H1 (cell line): Measurements from ENCODE around the gene SCGN. TPM values are rescaled to one million over a fixed set of nuclear protein-coding genes. Genes with fewer than 3 reads are reported as not detected.

Source experiments
- CTCF ChIA-PET: fragments of 300-600 bp; sonication (Branson Sonifier 250); formaldehyde crosslinking; loops from one replicate; lab custom pipeline; 2021; ENCODE audit not compliant: partially characterized antibody; lab: Charles Lee
- POLR2A ChIA-PET: fragments of 300-600 bp; sonication (Branson Sonifier 250); formaldehyde crosslinking; loops from one replicate; lab custom pipeline; 2021; ENCODE audit warnings: inconsistent platforms; ENCODE audit not compliant: partially characterized antibody; lab: Charles Lee
- DNase-seq, 2 experiments: peaks; one replicate each; pipeline versions ENCODE4 v3.0.0 to v3.0.0-alpha.2; 2010 to 2022; ENCODE audit warnings: low spot score in 2 of 2, low read depth in 1 of 2, mixed read lengths in 1 of 2
- FAIRE-seq: peaks from 2 replicates; lab custom pipeline; 2011; peaks lifted over from hg19 to GRCh38; lab: Jason Lieb, UNC
- H2AFZ ChIP-seq: 2 replicates; pipeline ENCODE4 v1.8.1; 2012; ENCODE audit warnings: low read length, inconsistent platforms
- H2AK5ac ChIP-seq: 2 replicates; pipeline ENCODE4 v1.6.1; 2013; ENCODE audit warnings: low read depth, low read length
- H2BK120ac ChIP-seq: replicated peaks from 2 replicates; pipeline ENCODE3; 2013; ENCODE audit warnings: low read depth, low read length, inconsistent platforms
- H2BK12ac ChIP-seq: 2 replicates; pipeline ENCODE4 v1.6.1; 2013; ENCODE audit warnings: low read depth, low read length
- H2BK15ac ChIP-seq: 2 replicates; pipeline ENCODE4 v1.6.1; 2013; ENCODE audit warnings: low read length
- H2BK20ac ChIP-seq: 2 replicates; pipeline ENCODE4 v1.6.1; 2013; ENCODE audit warnings: low read length
- H2BK5ac ChIP-seq: 2 replicates; pipeline ENCODE4 v1.6.1; 2013; ENCODE audit warnings: low read depth, low read length
- H3K14ac ChIP-seq: 2 replicates; pipeline ENCODE4 v1.6.1; 2013; ENCODE audit warnings: inconsistent platforms; ENCODE audit not compliant: insufficient read length
- H3K18ac ChIP-seq: 2 replicates; pipeline ENCODE4 v1.6.1; 2013; ENCODE audit warnings: low read length; ENCODE audit errors: extremely low read depth
- H3K23ac ChIP-seq: 2 replicates; pipeline ENCODE4 v1.6.1; 2013; ENCODE audit warnings: inconsistent platforms; ENCODE audit not compliant: insufficient read length
- H3K23me2 ChIP-seq: 2 replicates; pipeline ENCODE4 v1.6.1; 2013; ENCODE audit warnings: low read depth, low read length
- H3K27ac ChIP-seq: 2 replicates; pipeline ENCODE4 v1.6.1; 2011; ENCODE audit warnings: low read depth, low read length, inconsistent platforms
- H3K27me3 ChIP-seq, 4 experiments: replicated peaks in 1 of 4; 1 replicate in 1 of 4; 2 replicates in 3 of 4; pipeline versions ENCODE4 v1.6.1 to v1.8.1; 2011 to 2013; ENCODE audit warnings: low read length in 3 of 4, mild to moderate bottlenecking in 3 of 4, inconsistent platforms in 2 of 4, mixed read lengths in 2 of 4, moderate library complexity in 1 of 4; ENCODE audit not compliant: control insufficient read depth in 3 of 4, insufficient read depth in 3 of 4; ENCODE audit errors: extremely low read depth in 1 of 4
- H3K36me3 ChIP-seq, 4 experiments: 2 replicates each; pipeline versions ENCODE4 v1.6.1 to v1.8.1; 2011 to 2013; ENCODE audit warnings: mild to moderate bottlenecking in 4 of 4, low read length in 3 of 4, moderate library complexity in 2 of 4, control low read depth in 1 of 4, inconsistent platforms in 1 of 4; ENCODE audit not compliant: insufficient read depth in 4 of 4, control insufficient read depth in 2 of 4
- H3K4ac ChIP-seq: replicated peaks from 2 replicates; pipeline ENCODE3; 2013; ENCODE audit warnings: low read length, low read depth, mixed read lengths, inconsistent platforms; ENCODE audit not compliant: insufficient read length
- H3K4me1 ChIP-seq, 4 experiments: replicated peaks in 1 of 4; 1 replicate in 1 of 4; 2 replicates in 3 of 4; pipeline versions ENCODE4 v1.6.1 to v1.8.1; 2011 to 2013; ENCODE audit warnings: low read length in 3 of 4, inconsistent platforms in 2 of 4, mixed read lengths in 1 of 4; ENCODE audit not compliant: insufficient read depth in 4 of 4, control insufficient read depth in 3 of 4
- H3K4me2 ChIP-seq, 2 experiments: 2 replicates each; pipeline versions ENCODE4 v1.6.1 to v1.8.1; 2011 to 2013; ENCODE audit warnings: low read depth in 2 of 2, low read length in 2 of 2, control low read depth in 1 of 2, inconsistent platforms in 1 of 2, mild to moderate bottlenecking in 1 of 2; ENCODE audit not compliant: insufficient read depth in 1 of 2
- H3K4me3 ChIP-seq, 4 experiments: fragments of 200-600, 300-600 bp in 1 of 4; sonication (generic), shearing (Covaris generic), sonication (Bioruptor Twin) in 1 of 4; 2 replicates each; pipeline versions ENCODE4 v1.5.1 to v1.8.1; 2011 to 2016; ENCODE audit warnings: low read length in 4 of 4, low read depth in 3 of 4, control low read depth in 2 of 4, inconsistent platforms in 2 of 4, mild to moderate bottlenecking in 2 of 4, mixed read lengths in 1 of 4, moderate library complexity in 1 of 4; ENCODE audit not compliant: insufficient read depth in 2 of 4; ENCODE audit errors: extremely low read depth in 1 of 4
- H3K56ac ChIP-seq: replicated peaks from 2 replicates; pipeline ENCODE3; 2013; ENCODE audit warnings: low read depth, mild to moderate bottlenecking, mixed read lengths, low read length, inconsistent platforms; ENCODE audit not compliant: insufficient read length
- H3K79me1 ChIP-seq: 2 replicates; pipeline ENCODE4 v1.6.1; 2013; ENCODE audit warnings: low read depth, low read length, control low read depth
- H3K79me2 ChIP-seq, 2 experiments: 2 replicates each; pipeline versions ENCODE4 v1.6.1 to v1.8.1; 2012 to 2013; ENCODE audit warnings: low read length in 2 of 2, mild to moderate bottlenecking in 2 of 2, inconsistent platforms in 1 of 2; ENCODE audit not compliant: insufficient read depth in 2 of 2, control insufficient read depth in 1 of 2
- H3K9ac ChIP-seq, 4 experiments: replicated peaks in 1 of 4; 1 replicate in 1 of 4; 2 replicates in 3 of 4; pipeline versions ENCODE4 v1.6.1 to v1.8.1; 2011 to 2013; ENCODE audit warnings: low read depth in 3 of 4, low read length in 3 of 4, control low read depth in 2 of 4, mild to moderate bottlenecking in 2 of 4, moderate library complexity in 2 of 4, inconsistent platforms in 1 of 4; ENCODE audit errors: extremely low read depth in 1 of 4
- H3K9me3 ChIP-seq, 2 experiments: 2 replicates each; pipeline versions ENCODE4 v1.6.1 to v1.8.1; 2012 to 2013; ENCODE audit warnings: mild to moderate bottlenecking in 2 of 2, moderate library complexity in 2 of 2, control low read depth in 1 of 2, inconsistent platforms in 1 of 2, low read depth in 1 of 2, low read length in 1 of 2, mixed read lengths in 1 of 2; ENCODE audit not compliant: insufficient read depth in 2 of 2
- H4K20me1 ChIP-seq, 2 experiments: replicated peaks in 1 of 2; 2 replicates each; pipeline versions ENCODE3 to v1.8.1; 2011 to 2013; ENCODE audit warnings: inconsistent platforms in 2 of 2, low read length in 2 of 2, mild to moderate bottlenecking in 1 of 2; ENCODE audit not compliant: insufficient read depth in 2 of 2, control insufficient read depth in 1 of 2
- H4K5ac ChIP-seq: 2 replicates; pipeline ENCODE4 v1.6.1; 2013; ENCODE audit warnings: low read length, low read depth, mixed read lengths, inconsistent platforms; ENCODE audit not compliant: insufficient read length
- H4K8ac ChIP-seq: 2 replicates; pipeline ENCODE4 v1.8.0; 2013; ENCODE audit warnings: mild to moderate bottlenecking, moderate library complexity, low read length, inconsistent platforms; ENCODE audit not compliant: insufficient read depth; ENCODE audit errors: extremely low read depth
- H4K91ac ChIP-seq: replicated peaks from 2 replicates; pipeline ENCODE3; 2013; ENCODE audit warnings: low read length, mixed read lengths, inconsistent platforms; ENCODE audit not compliant: insufficient read length
- CHD1 ChIP-seq: IDR thresholded peaks from 2 replicates; pipeline ENCODE4 v1.6.1; 2012; ENCODE audit warnings: low read depth, low read length, improper control_type of control experiment
- EZH2 ChIP-seq: fragments of 200-600 bp; sonication (generic); IDR thresholded peaks from 2 replicates; pipeline ENCODE4 v1.7.1; 2012; ENCODE audit warnings: low read depth, mild to moderate bottlenecking, moderate library complexity, low read length, inconsistent platforms; ENCODE audit not compliant: severe bottlenecking
- HDAC6 ChIP-seq: IDR thresholded peaks from one replicate; pipeline ENCODE4 v1.7.1; 2012; ENCODE audit warnings: low read depth, mild to moderate bottlenecking, inconsistent platforms, low read length, moderate library complexity
- JUND ChIP-seq: IDR thresholded peaks from 2 replicates; pipeline ENCODE4 v1.6.1; 2011; ENCODE audit warnings: mild to moderate bottlenecking, improper control_type of control experiment, low read length
- MAFK ChIP-seq: IDR thresholded peaks from 2 replicates; pipeline ENCODE4 v1.6.1; 2012; ENCODE audit warnings: low read depth, mild to moderate bottlenecking, improper control_type of control experiment, low read length
- NANOG ChIP-seq: IDR thresholded peaks from 2 replicates; pipeline ENCODE4 v1.6.1; 2011; ENCODE audit warnings: low read length, low read depth, mild to moderate bottlenecking, inconsistent platforms; ENCODE audit not compliant: insufficient read depth, poor library complexity, severe bottlenecking
- PHF8 ChIP-seq: fragments of 200-600 bp; sonication (generic); conservative IDR thresholded peaks from 2 replicates; pipeline ENCODE4 v1.7.1; 2012; ENCODE audit warnings: low read depth, mild to moderate bottlenecking, inconsistent platforms, low read length, moderate library complexity
- POLR2A ChIP-seq, 2 experiments: IDR thresholded peaks; 1 replicate in 1 of 2; 2 replicates in 1 of 2; pipeline ENCODE4 v1.6.1; 2011; ENCODE audit warnings: low read depth in 2 of 2, low read length in 2 of 2, mild to moderate bottlenecking in 2 of 2; ENCODE audit errors: control extremely low read depth in 1 of 2
- RAD21 ChIP-seq, 2 experiments: IDR thresholded peaks in 1 of 2; conservative IDR thresholded peaks in 1 of 2; 2 replicates each; pipeline ENCODE4 v1.6.1; 2011; ENCODE audit warnings: low read depth in 2 of 2, low read length in 2 of 2, improper control_type of control experiment in 1 of 2, inconsistent platforms in 1 of 2, mild to moderate bottlenecking in 1 of 2, moderate library complexity in 1 of 2
- SIRT6 ChIP-seq: IDR thresholded peaks from one replicate; pipeline ENCODE4 v1.7.1; 2012; ENCODE audit warnings: low read length, inconsistent platforms
- TAF1 ChIP-seq: IDR thresholded peaks from 2 replicates; pipeline ENCODE4 v1.6.1; 2011; ENCODE audit warnings: mild to moderate bottlenecking, low read depth, low read length
- TBP ChIP-seq: IDR thresholded peaks from 2 replicates; pipeline ENCODE4 v1.6.1; 2011; ENCODE audit warnings: low read depth, low read length, improper control_type of control experiment
- USF2 ChIP-seq: IDR thresholded peaks from 2 replicates; pipeline ENCODE4 v1.6.1; 2011; ENCODE audit warnings: low read length, improper control_type of control experiment
- ZNF274 ChIP-seq: IDR thresholded peaks from 2 replicates; pipeline ENCODE4 v1.7.0; 2012; ENCODE audit warnings: low read length, borderline replicate concordance; ENCODE audit errors: extremely low read depth
- WGBS, 2 experiments: shearing (Covaris generic) in 1 of 2; methylation state at CpG; one replicate each; pipeline versions ENCODE4 v1.1.6 to v1.1.7; 2013 to 2015; ENCODE audit warnings: low lambda C conversion rate in 2 of 2, mixed read lengths in 2 of 2, inconsistent platforms in 1 of 2, low coverage in 1 of 2, missing lambda C conversion rate in 1 of 2; ENCODE audit not compliant: insufficient replicate concordance in 2 of 2, insufficient coverage in 1 of 2, insufficient read length in 1 of 2; ENCODE audit errors: extremely low coverage in 1 of 2, missing lambda C conversion rate in 1 of 2; 5-methylcytosine and 5-hydroxymethylcytosine counted together
- polyA plus RNA-seq, 7 experiments: library from polyadenylated mRNA; depleted of rRNA in 3 of 7; stranded (reverse) in 5 of 7; unstranded in 2 of 7; fragments of >200 nt in 5 of 7; fragments of 200-250 nt in 2 of 7; gene quantifications; 1 replicate in 5 of 7; 2 replicates in 1 of 7; 4 replicates in 1 of 7; pipeline versions ENCODE4 v1.2.1 to v1.2.3, GENCODE V29; 2011 to 2013; ENCODE audit warnings: missing spikeins in 2 of 7, mixed read lengths in 2 of 7
- total RNA-seq: library from RNA; stranded (reverse); fragmentation: NEBNext Ultra II Directional; extraction: Animal tissue kit (Norgen Biotek cat#: 25700); gene quantifications from 2 replicates; pipeline ENCODE4 v1.2.1, GENCODE V29; 2021

SCGN gene
- total and polyA plus RNA-seq, 2 of the 8 experiments (the other 6 are each of a cell fraction or from before 2014, with no cell fraction given) = not detected

GRCh38 chr6:25671652-25672051 is 19.6 kb downstream of the SCGN start:
- Histone ChIP-seq H4K8ac (no peak overlapping the region), H3K36me3 (no peaks in the 10 kb centered on the region), H4K5ac (no peak overlapping the region), H2BK20ac (no peak overlapping the region), H3K56ac (no peak overlapping the region), H3K4me1 (no peaks in the 10 kb centered on the region), H3K18ac (no peak overlapping the region), H3K14ac (no peak overlapping the region), H3K23me2 (no peaks in the 10 kb centered on the region), H2BK120ac (no peak overlapping the region), H3K4me2 (no peak overlapping the region), H3K23ac (no peak overlapping the region), H3K4ac (no peak overlapping the region), H3K27ac (no peak overlapping the region), H2BK15ac (no peak overlapping the region), H3K79me1 (no peaks in the 10 kb centered on the region), H4K20me1 (no peaks in the 10 kb centered on the region), H3K4me3 (no peak overlapping the region), H2AK5ac (no peak overlapping the region), H2BK12ac (no peak overlapping the region), H4K91ac (no peak overlapping the region), H3K9ac (no peak overlapping the region), H2AFZ (peak overlapping the region; percentile 56; the same call in 1 of the 2 replicates), H3K27me3 (peaks cover 0 to 1% (median 0%) of the 10 kb centered on the region in 4 experiments; a peak in 1 of 7 replicates), H3K79me2 (no peaks in the 10 kb centered on the region), H3K9me3 (no peaks in the 10 kb centered on the region), H2BK5ac (no peak overlapping the region)
- FAIRE-seq (no peak), DNase-seq (no peak)
- ChIA-PET POLR2A (no interaction called here), CTCF (interaction anchor here (0.5 to 1.5 kb wide), 5 partner anchors 17 to 254 kb away, joined by 3 to 4 read pairs (median 3); no protein-coding TSS in a partner anchor)
- WGBS, 2 experiments = 83% methylated on average over 1 of the region's 1 CpG; no CpG with 5 or more reads in 1 of the 2 experiments
- TF ChIP-seq RAD21 (IDR thresholded peaks at IDR 0.05 in 1 of 2, conservative IDR thresholded peaks at IDR 0.05 in 1 of 2; ENCODE audit: low read depth in 2 of 2, low read length in 2 of 2) (no peak), PHF8 (no peak), HDAC6 (no peak), NANOG (no peak), SIRT6 (no peak), ZNF274 (no peak), TBP (no peak), USF2 (no peak), CHD1 (no peak), JUND (no peak), MAFK (no peak), POLR2A (IDR thresholded peaks at IDR 0.05; ENCODE audit: control extremely low read depth in 1 of 2, low read depth in 2 of 2, low read length in 2 of 2) (no peak), TAF1 (no peak), EZH2 (no peak)
